Type B pancreatic cell (in vitro differentiated cells): Measurements from ENCODE around the gene RCC1. TPM values are rescaled to one million over a fixed set of nuclear protein-coding genes. Genes with fewer than 3 reads are reported as not detected.

ENCODE experiments used
- DNase-seq: peaks from one replicate; pipeline ENCODE4 v3.0.0; 2021; ENCODE audit warnings: mixed read lengths; ENCODE audit not compliant: unreplicated experiment; ENCODE audit errors: extremely low spot score
- H3K27ac Mint-ChIP-seq: 2 replicates; pipeline ENCODE4 v1.8.0; 2021; ENCODE audit warnings: mild to moderate bottlenecking, mixed read lengths
- H3K27me3 Mint-ChIP-seq: 2 replicates; pipeline ENCODE4 v1.8.0; 2021; ENCODE audit warnings: mixed read lengths
- H3K36me3 Mint-ChIP-seq: 2 replicates; pipeline ENCODE4 v1.8.0; 2021; ENCODE audit warnings: mixed read lengths
- H3K4me1 Mint-ChIP-seq: one replicate; pipeline ENCODE4 v1.8.0; 2021; ENCODE audit warnings: mixed read lengths; ENCODE audit not compliant: unreplicated experiment
- H3K4me3 Mint-ChIP-seq: 2 replicates; pipeline ENCODE4 v1.8.0; 2021; ENCODE audit warnings: mild to moderate bottlenecking, mixed read lengths
- H3K9me3 Mint-ChIP-seq: 2 replicates; pipeline ENCODE4 v1.8.0; 2021; ENCODE audit warnings: mixed read lengths
- CTCF ChIP-seq: fragments of 200-600 bp; sonication (generic); conservative IDR thresholded peaks from 2 replicates; pipeline ENCODE4 v1.5.0; 2021; ENCODE audit warnings: antibody characterized with exemption, mild to moderate bottlenecking
- total RNA-seq: library from RNA; stranded (reverse); gene quantifications from 2 replicates; pipeline ENCODE4 v1.2.1, GENCODE V29; 2021; ENCODE audit warnings: low replicate concordance

Gene RCC1
- total RNA-seq, 1 donor from 2014 or later = 46.5 TPM

- Mint-ChIP-seq H3K27ac (no peak overlapping the region), H3K4me1 (no peaks in the 10 kb centered on the region), H3K36me3 (no peaks in the 10 kb centered on the region), H3K27me3 (no peaks in the 10 kb centered on the region), H3K4me3 (no peak overlapping the region), H3K9me3 (no peaks in the 10 kb centered on the region)
- DNase-seq = no peak
- no peak for TF ChIP-seq CTCF
Measured at GRCh38 chr1:28545246-28545628, 39.4 kb downstream of the RCC1 start.

- no peak for TF ChIP-seq CTCF
- Mint-ChIP-seq H3K27me3 (no peaks in the 10 kb centered on the region), H3K27ac (no peak overlapping the region), H3K4me3 (no peak overlapping the region), H3K9me3 (no peaks in the 10 kb centered on the region), H3K36me3 (no peaks in the 10 kb centered on the region), H3K4me1 (no peaks in the 10 kb centered on the region)
- DNase-seq = no peak
Measured at GRCh38 chr1:28548318-28548717, 42.5 kb downstream of the RCC1 start.

GRCh38 chr1:28551381-28551780 is 45.5 kb downstream of the RCC1 start:
- TF ChIP-seq CTCF = no peak
- H3K27me3 Mint-ChIP-seq = no peaks in the 10 kb centered on the region
- H3K4me1 Mint-ChIP-seq = no peaks in the 10 kb centered on the region
- peak overlapping the region; percentile 49 for H3K4me3 Mint-ChIP-seq
- no peak overlapping the region for H3K27ac Mint-ChIP-seq
- no peak for DNase-seq
- peaks cover 6% of the 10 kb centered on the region for H3K36me3 Mint-ChIP-seq
- H3K9me3 Mint-ChIP-seq = no peaks in the 10 kb centered on the region

- no peaks in the 10 kb centered on the region for H3K9me3 Mint-ChIP-seq
- no peaks in the 10 kb centered on the region for H3K4me1 Mint-ChIP-seq
- H3K27ac Mint-ChIP-seq = peak within 1 kb of the TSS; percentile 94
- no peak for TF ChIP-seq CTCF
- peak; percentile 97 for DNase-seq
- no peaks in the 10 kb centered on the region for H3K27me3 Mint-ChIP-seq
- peaks cover 6% of the 10 kb centered on the region for H3K36me3 Mint-ChIP-seq
- peak within 1 kb of the TSS; percentile 99 for H3K4me3 Mint-ChIP-seq
Measured at GRCh38 chr1:28552758-28553663, 47.2 kb downstream of the RCC1 start, which contains the start of gene TRNAU1AP. Gene TRNAU1AP, plus strand, starts transcription at chr1:28553085. Its CDS starts 26 bp downstream, at chr1:28553111.

- no peak for TF ChIP-seq CTCF
- H3K27me3 Mint-ChIP-seq = no peaks in the 10 kb centered on the region
- H3K27ac Mint-ChIP-seq = no peak overlapping the region
- peaks cover 11% of the 10 kb centered on the region for H3K36me3 Mint-ChIP-seq
- H3K9me3 Mint-ChIP-seq = no peaks in the 10 kb centered on the region
- no peak overlapping the region for H3K4me3 Mint-ChIP-seq
- no peak for DNase-seq
- H3K4me1 Mint-ChIP-seq = no peaks in the 10 kb centered on the region
Measured at GRCh38 chr1:28560886-28561285, 55.0 kb downstream of the RCC1 start.
